ENCODE results near the gene CES5A.

DNA sequence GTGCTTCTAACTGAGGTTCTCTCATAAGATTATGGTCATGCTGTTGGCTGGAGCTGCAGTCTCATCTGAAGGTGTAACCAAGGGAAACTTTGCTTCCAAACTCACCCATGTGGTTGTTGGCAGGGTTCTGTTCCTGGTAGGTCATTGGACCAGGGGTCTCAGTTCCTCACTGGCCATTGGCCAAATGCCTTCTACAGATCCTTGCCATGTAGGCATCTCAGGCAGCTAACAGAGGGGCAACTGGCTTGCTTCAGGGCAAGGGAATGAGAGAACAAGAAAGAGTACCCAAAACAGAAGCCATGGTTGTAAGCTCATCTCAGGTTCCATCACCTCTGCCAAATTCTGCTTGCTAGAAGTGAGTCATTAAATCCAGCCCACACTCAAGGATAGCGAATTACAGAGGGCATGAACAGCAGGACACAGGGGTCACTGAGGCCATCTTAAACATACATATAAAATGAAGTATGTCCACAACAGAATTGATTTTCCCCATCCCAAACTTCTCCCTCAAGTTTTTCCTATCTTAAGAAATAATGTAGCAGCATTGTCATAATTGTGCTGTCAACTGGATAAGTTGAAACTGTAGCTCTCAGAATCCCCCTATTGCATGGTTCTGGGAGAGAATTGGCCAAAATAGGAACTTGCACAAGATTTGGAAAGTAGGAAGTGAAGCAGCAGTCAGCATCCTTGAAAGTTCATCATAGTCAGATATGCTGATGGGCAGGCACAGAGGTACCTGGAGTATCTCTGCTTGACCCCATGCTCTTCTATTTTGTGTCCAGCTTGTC, 42.4 kb upstream of the CES5A start:
- TF ChIP-seq, protein P1, sequence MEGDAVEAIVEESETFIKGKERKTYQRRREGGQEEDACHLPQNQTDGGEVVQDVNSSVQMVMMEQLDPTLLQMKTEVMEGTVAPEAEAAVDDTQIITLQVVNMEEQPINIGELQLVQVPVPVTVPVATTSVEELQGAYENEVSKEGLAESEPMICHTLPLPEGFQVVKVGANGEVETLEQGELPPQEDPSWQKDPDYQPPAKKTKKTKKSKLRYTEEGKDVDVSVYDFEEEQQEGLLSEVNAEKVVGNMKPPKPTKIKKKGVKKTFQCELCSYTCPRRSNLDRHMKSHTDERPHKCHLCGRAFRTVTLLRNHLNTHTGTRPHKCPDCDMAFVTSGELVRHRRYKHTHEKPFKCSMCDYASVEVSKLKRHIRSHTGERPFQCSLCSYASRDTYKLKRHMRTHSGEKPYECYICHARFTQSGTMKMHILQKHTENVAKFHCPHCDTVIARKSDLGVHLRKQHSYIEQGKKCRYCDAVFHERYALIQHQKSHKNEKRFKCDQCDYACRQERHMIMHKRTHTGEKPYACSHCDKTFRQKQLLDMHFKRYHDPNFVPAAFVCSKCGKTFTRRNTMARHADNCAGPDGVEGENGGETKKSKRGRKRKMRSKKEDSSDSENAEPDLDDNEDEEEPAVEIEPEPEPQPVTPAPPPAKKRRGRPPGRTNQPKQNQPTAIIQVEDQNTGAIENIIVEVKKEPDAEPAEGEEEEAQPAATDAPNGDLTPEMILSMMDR (IDR thresholded peaks at IDR 0.05; ENCODE audit: low read length): no peak
- TF ChIP-seq EZH2 (IDR thresholded peaks at IDR 0.05; ENCODE audit: borderline replicate concordance, low read length): no peak
